Measurements from ENCODE around the gene FOXS1.
"Not testable (repeated sequence)": the region's sequence is repeated elsewhere in the genome, so short reads cannot be mapped to it uniquely, and the experiment has no call there.

FOXS1 gene

GRCh38 chr20:31820228-31820627 lies 25.2 kb downstream of the FOXS1 start:
- no peak for DNase-seq

- DNase-seq = peak; percentile 61
Observed at GRCh38 chr20:31819083-31819784, 26.2 kb downstream of the FOXS1 start, which contains the start of gene MYLK2. TSS of gene MYLK2 (plus strand) at chr20:31819356. CDS start at chr20:31819581, 225 bp downstream.

DNA sequence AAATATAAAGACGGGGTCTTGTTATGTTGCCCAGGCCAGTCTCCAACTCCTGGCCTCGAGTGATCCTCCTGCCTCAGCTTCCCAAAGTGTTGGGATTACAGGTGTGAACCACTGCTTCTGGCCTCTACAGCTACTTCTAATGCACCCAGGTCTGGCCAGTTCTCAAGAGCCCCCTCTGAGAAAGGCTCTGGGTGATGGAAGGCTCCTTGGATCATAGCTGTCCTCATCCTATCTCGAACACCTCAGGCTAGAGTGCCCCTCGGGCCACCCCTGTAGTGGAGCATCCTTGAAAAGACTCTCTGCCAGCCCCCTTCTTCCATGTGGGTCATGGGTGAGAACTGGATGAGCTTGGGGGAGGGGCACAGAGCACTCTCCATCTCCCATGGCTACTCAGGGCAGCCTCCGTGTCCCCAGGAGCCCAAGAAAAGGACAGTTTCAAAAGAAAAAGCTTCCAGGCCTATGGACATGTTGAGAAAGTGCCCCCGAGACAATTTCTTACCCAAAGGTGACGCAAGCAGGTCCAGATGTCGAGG lies 27.0 kb downstream of the FOXS1 start:
- DNase-seq = no peak

DNA sequence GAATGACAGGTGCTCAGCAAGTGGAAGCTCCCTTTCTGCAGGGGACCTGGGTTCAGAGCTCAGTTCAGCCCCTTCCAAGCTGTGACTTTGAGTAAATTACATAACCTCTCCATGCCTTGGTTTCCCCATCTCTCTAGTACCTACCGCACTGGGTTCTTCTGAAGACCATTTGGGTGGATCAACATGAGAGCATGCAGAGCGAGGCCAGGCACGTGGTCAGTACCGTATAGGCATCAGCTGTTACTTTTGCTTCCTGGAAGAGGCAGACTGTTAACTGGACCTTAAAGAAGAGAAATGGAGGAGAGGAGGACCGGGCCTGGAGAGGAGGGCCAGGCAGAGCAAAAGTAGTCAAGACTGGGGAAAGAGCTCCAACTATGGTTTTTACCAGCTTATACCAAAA lies 27.9 kb downstream of the FOXS1 start:
- no peak for DNase-seq

- no peak for DNase-seq
Observed at GRCh38 chr20:31816221-31816620, 29.2 kb downstream of the FOXS1 start.

GRCh38 chr20:31815408-31816188 lies 29.8 kb downstream of the FOXS1 start:
- peak; percentile 23 for DNase-seq

DNA sequence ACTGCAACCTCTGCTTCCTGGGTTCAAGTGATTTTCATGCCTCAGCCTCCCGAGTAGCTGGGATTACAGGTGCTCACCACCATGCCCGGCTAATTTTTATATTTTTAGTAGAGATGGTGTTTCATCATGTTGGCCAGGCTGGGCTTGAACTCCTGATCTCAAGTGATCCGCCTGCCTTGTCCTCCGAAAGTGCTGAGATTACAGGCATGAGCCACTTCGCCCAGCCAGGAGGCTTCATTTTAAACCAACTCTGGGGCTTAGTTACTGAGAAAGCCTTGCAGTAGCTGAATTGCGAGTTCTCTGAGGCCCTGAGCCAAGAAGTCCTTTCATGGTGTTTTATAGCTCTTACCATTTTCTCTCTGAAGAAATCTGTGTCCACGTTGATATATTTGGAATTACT lies 31.3 kb downstream of the FOXS1 start:
- not testable (repeated sequence) for DNase-seq

DNA sequence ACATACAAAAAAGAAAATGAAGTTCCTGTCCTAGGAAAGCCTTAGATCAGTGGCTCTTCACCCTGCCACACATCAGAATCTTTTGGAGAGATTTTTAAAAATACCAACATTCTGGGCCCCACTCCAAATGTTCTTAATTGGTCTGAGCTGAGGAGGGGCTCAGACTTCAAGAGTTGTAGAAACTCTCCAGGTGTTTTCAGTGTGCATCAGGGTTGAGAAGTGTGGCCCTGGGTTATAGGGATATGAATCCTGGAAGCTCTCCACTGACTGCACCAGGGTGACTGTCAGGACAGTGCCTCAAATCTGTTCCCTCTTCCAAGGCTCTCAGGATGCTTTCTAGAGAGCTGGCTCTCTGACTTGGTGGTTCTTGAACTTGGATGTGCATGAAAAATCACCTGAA lies 31.8 kb downstream of the FOXS1 start:
- no peak for DNase-seq

DNA sequence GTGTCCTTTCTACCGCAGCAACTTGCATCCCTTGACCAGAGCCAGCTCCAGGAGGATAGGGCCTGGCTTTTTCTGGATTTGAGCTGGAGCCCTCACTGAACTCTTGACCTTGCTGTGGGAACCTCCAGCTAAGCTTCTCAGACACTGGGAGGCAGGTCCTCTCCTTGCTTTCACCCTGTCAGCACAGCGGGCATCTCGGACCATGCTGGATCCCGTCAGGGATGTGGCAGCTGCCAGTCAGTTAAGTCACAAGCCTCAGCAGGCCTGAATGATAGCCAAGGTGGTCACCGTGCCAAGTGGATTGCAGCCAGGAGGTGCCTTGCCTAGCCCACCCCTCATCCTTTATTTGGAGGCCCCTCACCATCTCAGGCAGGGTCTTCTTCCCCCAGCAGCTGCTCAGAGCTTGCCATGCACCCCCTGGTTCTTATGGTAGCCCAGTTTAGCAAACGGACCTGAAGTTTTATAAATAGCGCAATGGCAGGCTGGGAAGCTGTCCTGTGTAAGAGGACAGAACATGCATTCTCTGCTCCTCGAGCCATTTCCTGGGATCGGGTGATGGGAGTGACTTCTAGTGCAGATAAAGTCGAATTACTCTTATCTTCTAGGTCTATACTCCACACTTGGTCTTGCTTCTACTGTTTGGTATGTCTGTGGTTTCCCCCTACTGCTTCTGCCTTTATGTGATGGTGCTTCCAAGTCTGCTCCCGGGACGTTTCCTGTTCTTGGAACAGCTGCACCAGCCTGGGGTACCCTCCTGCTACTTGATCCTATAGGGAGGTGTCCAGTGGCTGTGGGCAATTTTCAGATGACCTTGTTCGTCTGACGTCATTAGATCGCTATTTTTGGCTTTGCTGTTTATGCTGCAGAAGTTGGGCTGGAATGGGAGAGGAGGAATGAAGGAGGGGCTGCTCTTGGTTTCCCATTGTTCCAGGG lies 33.3 kb downstream of the FOXS1 start:
- no peak for DNase-seq

- DNase-seq = no peak
Observed at GRCh38 chr20:31811198-31811597, 34.2 kb downstream of the FOXS1 start.

- no peak for DNase-seq
Observed at GRCh38 chr20:31809661-31810060, 35.7 kb downstream of the FOXS1 start.

DNA sequence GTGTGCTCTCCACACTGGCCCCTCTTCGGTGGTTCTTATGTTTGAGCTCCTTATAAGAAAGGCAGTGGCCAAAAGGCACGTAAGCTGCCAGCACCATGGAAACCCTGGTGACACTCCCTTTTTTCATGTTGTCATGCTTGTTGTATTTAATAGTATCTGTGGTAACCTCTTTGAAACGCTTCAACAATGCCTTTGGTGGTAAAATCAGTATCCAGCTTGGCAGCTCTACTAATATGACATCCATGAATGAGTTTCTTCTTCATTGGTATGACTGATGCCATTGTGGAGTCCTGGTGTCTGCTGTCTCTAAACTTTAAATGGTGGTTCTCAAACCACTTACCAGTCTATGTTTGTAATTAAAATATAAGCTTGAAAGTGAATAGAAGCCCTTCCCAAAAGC lies 36.9 kb downstream of the FOXS1 start:
- no peak for DNase-seq

GRCh38 chr20:31806564-31807355 lies 38.6 kb downstream of the FOXS1 start:
- peak; percentile 12 for DNase-seq

GRCh38 chr20:31803552-31804291 lies 41.7 kb downstream of the FOXS1 start:
- DNase-seq = no peak

DNA sequence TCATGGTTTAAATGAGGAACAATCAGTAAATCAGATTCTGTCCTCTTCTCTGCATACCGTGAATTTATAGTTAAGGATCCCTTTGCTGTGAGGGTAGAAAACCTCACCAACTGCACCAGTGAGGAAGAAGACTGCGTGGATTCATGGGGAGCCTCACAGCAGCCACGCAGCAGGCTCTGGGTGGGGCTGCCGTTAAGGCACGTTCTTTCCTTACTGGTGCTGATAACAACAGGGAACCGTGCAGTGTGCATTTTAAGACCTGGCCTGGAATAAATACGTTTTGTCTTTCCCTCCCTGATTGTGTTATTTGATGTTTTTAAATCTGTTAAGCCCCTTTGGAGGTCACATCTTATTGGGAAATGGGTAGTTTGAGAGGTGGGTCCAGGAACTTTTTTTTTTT lies 43.9 kb downstream of the FOXS1 start:
- no peak for DNase-seq

- DNase-seq = no peak
Observed at GRCh38 chr20:31797364-31797763, 48.0 kb downstream of the FOXS1 start.

Data from DMS 273 treated with DMSO at 0.1 percent for 48 hours (cell line).